Endothelial cell of umbilical vein (primary cell): ENCODE results near the gene MXD4. TPM values are rescaled to one million over a fixed set of nuclear protein-coding genes. Genes with fewer than 3 reads are reported as not detected.

Source experiments
- BruUV-seq: library from RNA; stranded (reverse); fragments of 400-500 nt; replicated peaks from 2 replicates; lab custom pipeline; 2021; lab: Mats Ljungman, UMichigan
- CTCF ChIA-PET: fragments of 300-600, 350-600 bp; sonication (Branson Sonifier 250); formaldehyde crosslinking; loops from one replicate; lab custom pipeline; 2021; ENCODE audit warnings: antibody characterized with exemption, inconsistent platforms; lab: Charles Lee
- POLR2A ChIA-PET: fragments of 300-600, 350-600 bp; sonication (Branson Sonifier 250); formaldehyde crosslinking; loops from one replicate; lab custom pipeline; 2021; ENCODE audit warnings: antibody characterized with exemption, inconsistent platforms; lab: Charles Lee
- DNase-seq: peaks from one replicate; pipeline ENCODE4 v3.0.0-alpha.2; 2011; ENCODE audit warnings: low read depth, low spot score
- FAIRE-seq: peaks from 2 replicates; lab custom pipeline; 2011; peaks lifted over from hg19 to GRCh38; lab: Jason Lieb, UNC
- H2AFZ ChIP-seq: 2 replicates; pipeline ENCODE4 v1.6.0; 2012; ENCODE audit warnings: low read depth, low read length, control low read depth, inconsistent platforms
- H3K27ac ChIP-seq: 2 replicates; pipeline ENCODE4 v1.5.1; 2011; ENCODE audit warnings: low read depth, mild to moderate bottlenecking, control low read depth, low read length, moderate library complexity; ENCODE audit not compliant: insufficient read depth
- H3K27me3 ChIP-seq, 2 experiments: 2 replicates each; pipeline versions ENCODE4 v1.6.0 to v1.6.1; 2011; ENCODE audit warnings: low read length in 2 of 2, mixed read lengths in 1 of 2; ENCODE audit not compliant: control insufficient read depth in 2 of 2, insufficient read depth in 2 of 2
- H3K36me3 ChIP-seq, 2 experiments: 2 replicates in 1 of 2; 3 replicates in 1 of 2; pipeline ENCODE4 v1.5.1; 2011; ENCODE audit warnings: low read length in 2 of 2, mild to moderate bottlenecking in 1 of 2, moderate library complexity in 1 of 2; ENCODE audit not compliant: control insufficient read depth in 2 of 2, insufficient read depth in 2 of 2; ENCODE audit errors: extremely low read depth in 1 of 2
- H3K4me1 ChIP-seq: 3 replicates; pipeline ENCODE4 v1.5.1; 2011; ENCODE audit warnings: mild to moderate bottlenecking, low read length; ENCODE audit not compliant: control insufficient read depth, insufficient read depth; ENCODE audit errors: extremely low read depth
- H3K4me2 ChIP-seq: 2 replicates; pipeline ENCODE4 v1.6.1; 2011; ENCODE audit warnings: low read length, control low read depth, mixed read lengths; ENCODE audit not compliant: insufficient read depth
- H3K4me3 ChIP-seq, 3 experiments: fragments of 200-600 bp in 1 of 3; sonication (generic), shearing (Covaris generic) in 1 of 3; replicated peaks in 1 of 3; 2 replicates each; pipeline ENCODE4 v1.5.1; 2011 to 2016; ENCODE audit warnings: control low read depth in 3 of 3, low read length in 3 of 3, mild to moderate bottlenecking in 2 of 3, inconsistent platforms in 1 of 3, low read depth in 1 of 3, moderate library complexity in 1 of 3; ENCODE audit not compliant: insufficient read depth in 1 of 3
- H3K79me2 ChIP-seq: 2 replicates; pipeline ENCODE4 v1.6.0; 2012; ENCODE audit warnings: low read length, inconsistent platforms; ENCODE audit not compliant: control insufficient read depth, insufficient read depth
- H3K9ac ChIP-seq: replicated peaks from 2 replicates; pipeline ENCODE3; 2011; ENCODE audit warnings: low read length, control low read depth; ENCODE audit not compliant: insufficient read depth; ENCODE audit errors: extremely low read depth
- H3K9me1 ChIP-seq: replicated peaks from 3 replicates; pipeline ENCODE4 v1.6.0; 2011; ENCODE audit warnings: mild to moderate bottlenecking, low read length; ENCODE audit not compliant: control insufficient read depth, insufficient read depth; ENCODE audit errors: extremely low read depth
- H3K9me3 ChIP-seq: replicated peaks from 2 replicates; pipeline ENCODE4 v1.5.1; 2012; ENCODE audit warnings: low read length, inconsistent platforms; ENCODE audit not compliant: control insufficient read depth, insufficient read depth
- H4K20me1 ChIP-seq: replicated peaks from 2 replicates; pipeline ENCODE3; 2011; ENCODE audit warnings: mild to moderate bottlenecking, low read length; ENCODE audit not compliant: control insufficient read depth, insufficient read depth; ENCODE audit errors: extremely low read depth
- CTCF ChIP-seq, 2 donors: IDR thresholded peaks; 1 replicate in 1 of 2; 2 replicates in 1 of 2; pipeline ENCODE4 v1.5.1; 2011; ENCODE audit warnings: low read length in 2 of 2, mild to moderate bottlenecking in 2 of 2, moderate library complexity in 2 of 2, control low read depth in 1 of 2, inconsistent platforms in 1 of 2, low read depth in 1 of 2; ENCODE audit not compliant: insufficient read depth in 1 of 2; ENCODE audit errors: extremely low read depth in 1 of 2
- EZH2 ChIP-seq: IDR thresholded peaks from 2 replicates; pipeline ENCODE4 v1.6.1; 2012; ENCODE audit warnings: borderline replicate concordance, low read depth, mild to moderate bottlenecking, moderate library complexity, low read length, inconsistent platforms; ENCODE audit not compliant: severe bottlenecking
- FOS ChIP-seq: IDR thresholded peaks from 2 replicates; pipeline ENCODE4 v1.6.1; 2011; ENCODE audit warnings: mild to moderate bottlenecking, low read length, moderate library complexity, borderline replicate concordance; ENCODE audit not compliant: insufficient read depth
- GATA2 ChIP-seq: IDR thresholded peaks from 2 replicates; pipeline ENCODE4 v1.7.0; 2011; ENCODE audit warnings: low read depth, mild to moderate bottlenecking, moderate library complexity, mixed read lengths, low read length; ENCODE audit not compliant: insufficient read length, insufficient read depth
- JUN ChIP-seq: IDR thresholded peaks from 2 replicates; pipeline ENCODE4 v1.6.1; 2011; ENCODE audit warnings: borderline replicate concordance, low read depth; ENCODE audit not compliant: insufficient read length, insufficient read depth
- MAX ChIP-seq: IDR thresholded peaks from 2 replicates; pipeline ENCODE4 v1.6.1; 2011; ENCODE audit not compliant: insufficient read depth, insufficient read length
- MYC ChIP-seq: IDR thresholded peaks from one replicate; pipeline ENCODE4 v1.6.1; 2011; ENCODE audit warnings: mild to moderate bottlenecking, low read depth, low read length
- POLR2A ChIP-seq: IDR thresholded peaks from 2 replicates; pipeline ENCODE4 v1.6.1; 2012; ENCODE audit warnings: low read depth, mild to moderate bottlenecking, control low read depth, low read length
- POLR2AphosphoS5 ChIP-seq: IDR thresholded peaks from 2 replicates; pipeline ENCODE4 v1.6.1; 2012; ENCODE audit warnings: low read depth, mild to moderate bottlenecking, control low read depth, low read length, moderate library complexity; ENCODE audit not compliant: insufficient read depth
- dilution Hi-C: fragments of 300-500 bp; cut with MboI; formaldehyde crosslinking; loops from one replicate; pipeline ENCODE4 v1.15.0; 2019; ENCODE audit warnings: low sequenced_read_pairs; ENCODE audit not compliant: extremely low pct_ligation_motif_present
- intact Hi-C: fragments of 100-400 bp; cut with micrococcal nuclease; formaldehyde crosslinking; loops from one replicate; pipeline ENCODE4 v1.10.0; 2022
- polyA plus RNA-seq, 4 experiments: library from polyadenylated mRNA; depleted of rRNA in 3 of 4; stranded (reverse) in 3 of 4; unstranded in 1 of 4; fragments of >200 nt; gene quantifications; 2 replicates each; pipeline versions ENCODE4 v1.2.1 to v1.2.3, GENCODE V29; 2011 to 2012; ENCODE audit warnings: missing spikeins in 1 of 4
- total RNA-seq: library from RNA; stranded (reverse); gene quantifications from 2 replicates; pipeline ENCODE4 v1.2.3, GENCODE V29; 2021

Gene MXD4
- total and polyA plus RNA-seq, 2 donors (not counting 3 experiments of a cell fraction or from before 2014, with no cell fraction given) = 62.7 to 74.1 TPM

GRCh38 chr4:2295900-2296442 is 34.1 kb upstream of the MXD4 start:
- ChIA-PET POLR2A (no interaction called here), CTCF (no interaction called here)
- intact Hi-C loops (no loop called here), dilution Hi-C loops (no loop called here)
- Histone ChIP-seq H3K9ac (no peak overlapping the region), H2AFZ (no peak overlapping the region), H3K4me3 (no peak overlapping the region), H3K9me3 (no peaks in the 10 kb centered on the region), H3K79me2 (no peaks in the 10 kb centered on the region), H3K27me3 (no peaks in the 10 kb centered on the region), H3K36me3 (no peaks in the 10 kb centered on the region), H4K20me1 (no peaks in the 10 kb centered on the region), H3K9me1 (no peaks in the 10 kb centered on the region), H3K4me1 (no peaks in the 10 kb centered on the region), H3K4me2 (no peak overlapping the region), H3K27ac (no peak overlapping the region)
- FAIRE-seq = no peak
- no peak for DNase-seq
- TF ChIP-seq JUN = no peak
- TF ChIP-seq FOS = no peak
- BruUV-seq = no TSS peak

- no TSS peak for BruUV-seq
- no peaks in the 10 kb centered on the region for H3K4me1 ChIP-seq
- CTCF ChIA-PET = no interaction called here
- DNase-seq (no peak), FAIRE-seq (no peak)
- dilution Hi-C loops (no loop called here), intact Hi-C loops (no loop called here)
- H3K9me3 ChIP-seq = no peaks in the 10 kb centered on the region
- H4K20me1 ChIP-seq = no peaks in the 10 kb centered on the region
- no peak overlapping the region for H3K9ac ChIP-seq
- no peak overlapping the region for H3K4me2 ChIP-seq
- no peak for TF ChIP-seq MAX
- no peak for TF ChIP-seq GATA2
- TF ChIP-seq POLR2AphosphoS5 = no peak
- TF ChIP-seq POLR2A = no peak
- no peak for TF ChIP-seq JUN
- no peak for TF ChIP-seq CTCF (IDR thresholded peaks at IDR 0.05; ENCODE audit: extremely low read depth in 1 of 2, insufficient read depth in 1 of 2, low read depth in 1 of 2, low read length in 2 of 2)
- no peak for TF ChIP-seq MYC
- TF ChIP-seq EZH2 = no peak
- no peak for TF ChIP-seq FOS
- POLR2A ChIA-PET = no interaction called here
- H3K27ac ChIP-seq = no peak overlapping the region
- H3K4me3 ChIP-seq = no peak overlapping the region
- no peaks in the 10 kb centered on the region for H3K36me3 ChIP-seq
- no peaks in the 10 kb centered on the region for H3K27me3 ChIP-seq
- no peak overlapping the region for H2AFZ ChIP-seq
- H3K79me2 ChIP-seq = no peaks in the 10 kb centered on the region
- H3K9me1 ChIP-seq = no peaks in the 10 kb centered on the region
These were observed 33.6 kb upstream of the MXD4 start for GRCh38 chr4:2295500-2295899.
